K562 (cell line): ENCODE results near the gene ZFYVE26. TPM values are rescaled to one million over a fixed set of nuclear protein-coding genes. Genes with fewer than 3 reads are reported as not detected.

Experiments
- ATF7 ChIP-seq: fragments of 450-650 bp; IDR thresholded peaks from 2 replicates; pipeline ENCODE4 v1.7.1; 2014; ENCODE audit warnings: mild to moderate bottlenecking, moderate library complexity
- CHAMP1 ChIP-seq: fragments of 450-650 bp; IDR thresholded peaks from 2 replicates; pipeline ENCODE4 v1.6.1; 2016; ENCODE audit warnings: mild to moderate bottlenecking
- DNMT1 ChIP-seq: fragments of 450-650 bp; IDR thresholded peaks from 2 replicates; pipeline ENCODE4 v1.6.1; 2016; ENCODE audit warnings: antibody characterized with exemption, mild to moderate bottlenecking
- EZH2 ChIP-seq: IDR thresholded peaks from 2 replicates; pipeline ENCODE4 v1.6.1; 2012; ENCODE audit warnings: low read depth, mild to moderate bottlenecking, inconsistent platforms, low read length, borderline replicate concordance
- GTF2A2 ChIP-seq: IDR thresholded peaks from 2 replicates; pipeline ENCODE4 v1.6.1; 2016; ENCODE audit warnings: mild to moderate bottlenecking, missing genetic modification characterization, missing compliant biosample characterization
- HDAC8 ChIP-seq: fragments of 450-650 bp; IDR thresholded peaks from 2 replicates; pipeline ENCODE4 v1.6.1; 2016; ENCODE audit warnings: mild to moderate bottlenecking, missing genetic modification characterization, moderate library complexity, missing compliant biosample characterization
- KDM5B ChIP-seq: fragments of 200-600 bp; sonication (generic); IDR thresholded peaks from 2 replicates; pipeline ENCODE4 v1.6.1; 2012; ENCODE audit warnings: low read depth, mild to moderate bottlenecking, moderate library complexity, low read length, control low read depth, inconsistent platforms; ENCODE audit not compliant: insufficient replicate concordance
- L3MBTL2 ChIP-seq: fragments of 450-650 bp; IDR thresholded peaks from 2 replicates; pipeline ENCODE4 v1.6.1; 2016; ENCODE audit warnings: mild to moderate bottlenecking, moderate library complexity
- MGA ChIP-seq: fragments of 450-650 bp; IDR thresholded peaks from 2 replicates; pipeline ENCODE4 v1.6.1; 2016; ENCODE audit warnings: mild to moderate bottlenecking, moderate library complexity
- TBP ChIP-seq: optimal IDR thresholded peaks from 2 replicates; pipeline ENCODE3; 2011; ENCODE audit warnings: low read depth, low read length, improper control_type of control experiment
- THRAP3 ChIP-seq: fragments of 450-650 bp; IDR thresholded peaks from 2 replicates; pipeline ENCODE4 v1.6.1; 2016; ENCODE audit warnings: mild to moderate bottlenecking, inconsistent platforms, borderline replicate concordance
- TOE1 ChIP-seq, 2 experiments: fragments of 450-650 bp in 1 of 2; sonication (generic) in 1 of 2; formaldehyde crosslinking in 1 of 2; IDR thresholded peaks; 2 replicates each; pipeline versions ENCODE4 v1.7.1 to v1.8.0; 2016 to 2022; ENCODE audit warnings: borderline replicate concordance in 2 of 2, mild to moderate bottlenecking in 2 of 2, antibody characterized with exemption in 1 of 2, inconsistent platforms in 1 of 2, low read depth in 1 of 2, missing genetic modification reagents in 1 of 2, moderate library complexity in 1 of 2
- ZFPM2 ChIP-seq: fragments of 250-450 bp; sonication (Bioruptor Pico); IDR thresholded peaks from 2 replicates; pipeline ENCODE4 v1.5.1; 2022; ENCODE audit warnings: mild to moderate bottlenecking
- ZNF274 ChIP-seq: IDR thresholded peaks from 2 replicates; pipeline ENCODE4 v1.6.1; 2011; ENCODE audit warnings: low read depth, mild to moderate bottlenecking, low read length, moderate library complexity, borderline replicate concordance
- polyA plus RNA-seq, 8 experiments: library from polyadenylated mRNA; depleted of rRNA in 4 of 8; stranded (reverse) in 5 of 8; unstranded in 3 of 8; fragments of >200 nt; fragmentation: Nextera tagmentation in 2 of 8; fragmentation: Illumina TruSeq in 1 of 8; extraction: Ambion mirVana in 2 of 8; extraction: Trizol in 1 of 8; gene quantifications; 2 replicates each; pipeline versions ENCODE4 v1.2.1 to v1.2.3, GENCODE V29; 2011 to 2014; ENCODE audit warnings: inconsistent platforms in 1 of 8, missing spikeins in 1 of 8
- total RNA-seq, 7 experiments: library from RNA; depleted of rRNA in 6 of 7; stranded (reverse); fragments of >200 nt in 6 of 7; fragmentation: Illumina TruSeq in 2 of 7; extraction: Trizol in 2 of 7; gene quantifications; 2 replicates each; pipeline versions ENCODE4 v1.2.1 to v1.2.3, GENCODE V29; 2011 to 2021; ENCODE audit warnings: low replicate concordance in 1 of 7

Gene ZFYVE26
- total and polyA plus RNA-seq, 9 of the 15 experiments (the other 6 are each of a cell fraction or from before 2014, with no cell fraction given), result 0.32 to 9.1 (median 5.9) TPM

- TF ChIP-seq ZNF274 (no peak), HDAC8 (no peak), CHAMP1 (no peak), ATF7 (no peak; the same call in 1 of the 2 replicates), ZFPM2 (CRISPR knock-in tag) (no peak), EZH2 (no peak), GTF2A2 (tag) (no peak), L3MBTL2 (peak; percentile 62; the same call in 1 of the 2 replicates), TOE1 (IDR thresholded peaks at IDR 0.05; ENCODE audit: borderline replicate concordance) (peak; percentile 57; the same call in 1 of the 2 replicates), TOE1 (CRISPR knock-in tag; IDR thresholded peaks at IDR 0.05; ENCODE audit: borderline replicate concordance, low read depth) (no peak), KDM5B (no peak), TBP (no peak), MGA (peak; percentile 60), THRAP3 (no peak), DNMT1 (no peak)
Observed at GRCh38 chr14:67738740-67739504, 77.5 kb downstream of the ZFYVE26 start (continued).
